GM10248 (cell line): ENCODE results near the gene PKIB.

Source experiments
- CTCF ChIA-PET: fragments of 300-600 bp; sonication (Branson Sonifier 250); formaldehyde crosslinking; extraction: SDS; loops from one replicate; lab custom pipeline; 2021; ENCODE audit warnings: antibody characterized with exemption; lab: Yijun Ruan, JAX
- POLR2A ChIA-PET: fragments of 350-650 bp; sonication (Branson Sonifier 250); formaldehyde crosslinking; extraction: SDS; loops from one replicate; lab custom pipeline; 2020; ENCODE audit warnings: antibody characterized with exemption; lab: Yijun Ruan, JAX
- DNase-seq: peaks from one replicate; pipeline ENCODE4 v3.0.0; 2012; ENCODE audit errors: extremely low spot score
- TF ChIP-seq, protein P1 (sequence below): IDR thresholded peaks from 2 replicates; pipeline ENCODE4 v1.5.1; 2012; ENCODE audit warnings: mild to moderate bottlenecking, low read depth; ENCODE audit errors: extremely low read depth, missing control alignments, control extremely low read depth

The PKIB gene

DNA sequence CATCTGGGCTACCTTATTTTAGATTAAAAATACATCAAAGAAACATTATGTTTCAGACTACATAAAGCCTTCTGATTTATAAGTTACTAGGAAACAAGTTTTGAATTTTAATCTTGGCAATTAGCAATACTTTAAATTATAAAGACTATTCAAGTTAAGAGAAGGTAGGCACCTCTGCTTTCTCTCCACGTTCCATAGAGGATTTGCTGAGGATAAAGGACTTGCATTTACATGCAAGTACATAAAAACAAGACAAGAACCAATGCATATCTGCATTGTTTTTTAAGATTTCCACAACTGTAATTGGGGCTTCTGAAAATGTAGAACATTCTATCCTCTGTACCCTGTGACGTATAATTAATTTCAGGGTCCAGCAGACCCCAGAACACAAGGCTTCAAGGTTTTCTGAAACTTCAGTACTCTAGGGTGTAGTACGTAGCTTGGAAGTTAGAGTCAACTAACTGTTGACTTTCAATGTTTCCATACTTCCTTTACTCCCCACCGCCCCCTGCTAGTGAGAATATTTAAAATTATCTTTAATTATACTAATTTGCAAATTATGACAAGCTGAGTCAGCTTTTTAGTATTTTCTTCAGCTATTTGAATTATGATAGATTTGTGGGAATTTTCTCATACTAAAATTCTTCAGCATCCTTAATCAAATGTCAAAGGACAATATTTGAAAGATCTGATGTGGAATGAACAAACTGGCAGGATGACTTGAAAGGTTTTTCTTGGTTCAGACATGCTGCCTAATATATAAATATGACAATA is 82.8 kb downstream of the PKIB start:
- CTCF ChIA-PET = no interaction called here

DNA sequence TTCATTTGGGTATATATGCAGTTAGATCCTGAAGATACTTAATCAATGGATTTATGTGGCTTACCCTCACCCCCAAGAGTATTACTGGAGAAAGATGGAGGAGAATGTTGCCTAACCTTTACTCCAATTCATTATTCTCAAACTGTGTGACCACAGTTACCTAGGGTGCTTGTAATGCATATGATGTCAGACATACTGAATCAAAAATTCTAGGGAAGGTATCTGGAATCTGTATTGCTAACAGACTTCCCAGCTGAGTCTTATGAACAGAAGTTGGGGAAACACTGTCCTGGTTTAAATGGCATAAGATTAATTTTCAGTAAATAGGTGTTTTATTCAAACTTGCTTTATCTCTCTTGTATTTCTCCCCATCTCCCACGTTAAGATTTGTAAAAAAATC is 83.9 kb downstream of the PKIB start:
- DNase-seq = no peak
- TF ChIP-seq, protein P1, sequence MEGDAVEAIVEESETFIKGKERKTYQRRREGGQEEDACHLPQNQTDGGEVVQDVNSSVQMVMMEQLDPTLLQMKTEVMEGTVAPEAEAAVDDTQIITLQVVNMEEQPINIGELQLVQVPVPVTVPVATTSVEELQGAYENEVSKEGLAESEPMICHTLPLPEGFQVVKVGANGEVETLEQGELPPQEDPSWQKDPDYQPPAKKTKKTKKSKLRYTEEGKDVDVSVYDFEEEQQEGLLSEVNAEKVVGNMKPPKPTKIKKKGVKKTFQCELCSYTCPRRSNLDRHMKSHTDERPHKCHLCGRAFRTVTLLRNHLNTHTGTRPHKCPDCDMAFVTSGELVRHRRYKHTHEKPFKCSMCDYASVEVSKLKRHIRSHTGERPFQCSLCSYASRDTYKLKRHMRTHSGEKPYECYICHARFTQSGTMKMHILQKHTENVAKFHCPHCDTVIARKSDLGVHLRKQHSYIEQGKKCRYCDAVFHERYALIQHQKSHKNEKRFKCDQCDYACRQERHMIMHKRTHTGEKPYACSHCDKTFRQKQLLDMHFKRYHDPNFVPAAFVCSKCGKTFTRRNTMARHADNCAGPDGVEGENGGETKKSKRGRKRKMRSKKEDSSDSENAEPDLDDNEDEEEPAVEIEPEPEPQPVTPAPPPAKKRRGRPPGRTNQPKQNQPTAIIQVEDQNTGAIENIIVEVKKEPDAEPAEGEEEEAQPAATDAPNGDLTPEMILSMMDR = no peak
- CTCF ChIA-PET = interaction anchor here (1.9 to 3.5 kb wide), 2 partner anchors 9 to 11 kb away, joined by 8 to 13 read pairs; no protein-coding TSS in a partner anchor
- POLR2A ChIA-PET = no interaction called here

More for the DNA sequence above, 82.8 kb downstream of the PKIB start:
- POLR2A ChIA-PET = no interaction called here
- TF ChIP-seq, protein P1 = no peak
- no peak for DNase-seq

DNA sequence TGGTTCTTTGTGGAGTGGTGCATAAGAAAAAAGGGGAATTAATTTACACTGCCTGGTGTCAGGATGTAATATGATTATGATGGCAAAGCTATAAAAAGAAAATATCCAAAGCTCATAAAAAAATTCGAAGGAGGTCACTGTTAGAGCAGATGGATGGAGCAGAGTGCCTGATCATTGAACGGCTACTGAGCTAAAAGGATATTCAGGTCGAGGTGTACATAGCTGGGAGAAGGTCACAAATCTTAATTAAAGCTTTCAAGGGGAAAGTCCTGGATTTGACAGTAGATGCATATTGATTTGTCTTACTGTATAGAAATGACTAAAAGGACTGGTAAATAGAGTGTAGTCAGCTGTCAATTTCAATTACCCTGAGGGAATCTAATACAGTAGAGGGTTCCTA is 84.4 kb downstream of the PKIB start:
- CTCF ChIA-PET = interaction anchor here (1.9 to 3.5 kb wide), 2 partner anchors 9 to 10 kb away, joined by 8 to 13 read pairs; no protein-coding TSS in a partner anchor
- TF ChIP-seq, protein P1 = no peak
- POLR2A ChIA-PET = no interaction called here
- DNase-seq = no peak

DNA sequence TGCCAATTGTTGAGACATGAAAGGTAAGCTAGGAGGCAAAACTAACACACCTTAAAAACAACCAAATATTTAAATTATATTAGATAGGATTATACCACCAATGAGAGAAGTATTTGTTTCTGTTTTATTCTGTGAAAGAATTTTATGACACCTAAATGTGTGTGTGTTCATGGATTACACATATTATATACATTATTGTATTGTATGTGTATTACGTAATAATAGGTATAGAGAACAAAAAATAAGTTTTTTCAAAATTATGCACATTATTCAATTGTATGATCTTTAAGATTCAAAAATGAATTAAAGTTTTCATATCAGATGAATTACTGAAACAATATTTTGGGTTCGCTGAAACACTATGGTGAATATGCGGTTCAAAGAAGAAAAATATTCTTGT is 85.0 kb downstream of the PKIB start:
- TF ChIP-seq, protein P1 = no peak
- CTCF ChIA-PET = interaction anchor here (1.9 to 3.5 kb wide), 2 partner anchors 9 to 10 kb away, joined by 8 to 13 read pairs; no protein-coding TSS in a partner anchor
- POLR2A ChIA-PET = no interaction called here
- DNase-seq = no peak

DNA sequence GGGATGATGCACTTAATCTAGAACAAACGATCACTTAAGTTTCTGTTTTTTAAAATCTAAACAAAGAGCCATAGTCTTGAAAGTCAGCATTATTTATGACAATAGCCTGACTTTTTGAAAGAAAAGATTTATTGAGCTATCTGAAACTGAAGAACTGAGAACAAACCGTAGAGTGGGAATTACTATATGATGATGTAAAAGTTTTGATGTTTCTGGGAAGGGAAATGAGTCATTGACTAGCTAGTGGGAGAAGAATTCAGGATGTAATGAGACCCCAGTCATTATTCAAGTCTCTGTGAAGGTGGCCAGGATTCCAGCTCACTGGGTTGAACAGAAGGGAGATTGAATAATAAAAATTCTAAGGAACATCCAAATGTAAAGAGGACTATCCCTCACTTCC is 85.9 kb downstream of the PKIB start:
- TF ChIP-seq, protein P1 = no peak
- DNase-seq = no peak
- CTCF ChIA-PET = interaction anchor here (0.6 to 3.5 kb wide), 6 partner anchors 9 to 436 kb away, joined by 3 to 13 read pairs (median 3); no protein-coding TSS in a partner anchor
- POLR2A ChIA-PET = no interaction called here

DNA sequence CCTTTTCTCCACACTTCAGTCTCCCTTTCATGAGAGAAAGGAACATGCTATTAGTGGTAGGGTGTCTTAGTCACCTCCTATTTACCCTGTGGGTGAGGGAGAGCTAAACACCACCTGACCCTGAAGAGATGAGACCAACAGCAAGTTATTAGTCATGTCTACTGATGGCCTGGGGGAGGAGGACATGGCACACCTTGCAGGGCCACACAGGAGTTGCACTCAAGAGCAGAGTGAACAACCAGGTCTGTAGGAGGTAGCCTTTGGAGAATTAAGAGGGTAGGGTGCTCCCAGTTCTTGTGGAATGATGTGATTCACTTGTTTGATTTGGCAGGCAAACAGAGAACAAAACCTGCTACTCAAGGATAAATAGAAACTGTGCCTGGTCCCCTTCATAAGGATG is 86.6 kb downstream of the PKIB start:
- TF ChIP-seq, protein P1 = no peak
- no peak for DNase-seq
- ChIA-PET CTCF (interaction anchor here (1.3 to 3.5 kb wide), 3 partner anchors 11 to 20 kb away, joined by 3 to 13 read pairs (median 3); no protein-coding TSS in a partner anchor), POLR2A (no interaction called here)
